DMS 273 (cell line): ENCODE results near the gene BRCC3.
"Not testable (repeated sequence)": the region's sequence is repeated elsewhere in the genome, so short reads cannot be mapped to it uniquely, and the experiment has no call there.

Source experiments
- DNase-seq: peaks from one replicate; lab custom pipeline; 2025; ENCODE audit not compliant: unreplicated experiment; lab: John Stamatoyannopoulos, UW

Gene BRCC3

DNA sequence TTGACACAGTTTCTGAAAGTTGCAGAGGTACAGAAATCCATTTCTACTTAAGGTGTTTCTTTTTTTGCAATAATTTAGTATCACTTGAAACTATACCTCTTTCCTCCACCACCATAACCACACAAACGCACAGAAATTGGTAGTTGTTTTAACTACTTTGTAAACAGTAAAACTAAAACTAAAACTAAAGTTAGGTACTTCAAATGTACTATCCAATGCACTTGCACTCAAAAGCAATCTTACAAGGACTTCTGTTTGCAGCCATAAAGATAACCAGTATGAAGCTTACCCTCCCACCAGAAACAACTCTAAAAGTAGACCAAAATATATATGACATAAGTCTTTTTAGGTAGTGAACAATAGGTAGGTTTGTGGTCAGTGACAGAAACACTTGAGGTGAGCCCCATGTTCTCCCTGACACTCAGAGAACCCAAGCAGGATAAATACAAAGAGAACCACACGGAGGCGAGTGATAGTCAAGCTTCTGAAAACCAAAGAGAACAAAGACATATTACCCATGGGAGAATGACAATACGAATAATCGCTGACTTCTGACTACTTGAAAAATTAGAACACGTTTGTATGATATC, 72.7 kb downstream of the BRCC3 start:
- no peak for DNase-seq

DNA sequence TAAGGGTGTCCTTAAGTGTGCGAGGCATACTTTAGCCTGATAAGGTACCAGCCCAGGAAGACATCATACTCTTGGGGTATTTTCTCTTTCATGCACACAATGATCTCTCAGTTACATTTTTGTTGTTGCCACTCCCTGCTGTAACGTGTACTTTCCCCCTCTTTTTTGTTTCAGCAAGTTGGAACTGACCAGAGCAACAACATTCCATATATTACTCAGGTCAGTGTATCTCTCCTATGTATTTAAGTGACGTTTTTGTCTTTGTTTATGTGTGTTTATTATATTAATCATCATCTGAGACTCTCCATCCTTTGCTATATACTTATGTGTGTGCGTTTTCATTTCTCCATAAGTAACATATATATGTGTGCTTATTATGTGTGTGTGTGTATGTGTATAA, 73.6 kb downstream of the BRCC3 start:
- no peak for DNase-seq

DNA sequence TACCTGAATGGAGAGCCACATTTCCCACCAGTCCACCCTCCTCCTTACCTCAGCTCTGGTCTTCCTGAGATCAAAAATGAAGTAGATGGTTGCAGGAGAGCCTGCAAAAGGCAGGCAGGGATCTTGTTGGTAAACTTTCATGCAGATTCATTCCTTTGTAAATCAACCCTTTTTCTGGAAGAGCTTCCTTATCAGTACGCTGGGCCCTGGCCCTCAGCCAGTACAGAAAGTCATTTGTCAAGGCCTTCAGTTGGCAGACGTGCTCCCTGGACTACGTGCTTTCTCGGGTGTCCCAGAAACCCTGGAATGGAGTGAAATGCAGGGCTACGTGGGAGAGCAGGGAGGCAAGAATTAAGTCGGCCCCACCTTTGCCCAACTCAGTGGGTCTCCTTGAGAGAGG, 76.3 kb downstream of the BRCC3 start:
- DNase-seq: not testable (repeated sequence)

DNA sequence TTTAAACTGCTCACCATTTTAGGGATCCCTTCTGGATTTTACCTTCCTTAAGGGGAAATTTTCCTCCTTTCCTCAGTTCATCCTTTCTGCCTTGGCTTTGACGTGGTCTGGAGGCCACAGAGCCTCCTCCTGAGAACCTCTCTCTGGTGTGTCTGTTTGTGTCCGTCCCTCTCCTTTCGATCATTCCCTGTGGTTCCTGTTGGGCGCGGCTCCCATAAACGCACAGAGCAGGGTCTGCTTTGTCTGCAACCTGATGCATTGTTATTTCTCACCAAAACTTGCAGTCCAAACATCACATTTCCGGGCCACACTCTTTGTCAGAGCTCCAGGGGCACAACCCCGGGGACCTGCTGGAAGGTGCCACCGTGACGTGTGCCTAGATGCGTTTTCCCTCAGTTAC, 76.9 kb downstream of the BRCC3 start:
- not testable (repeated sequence) for DNase-seq

DNA sequence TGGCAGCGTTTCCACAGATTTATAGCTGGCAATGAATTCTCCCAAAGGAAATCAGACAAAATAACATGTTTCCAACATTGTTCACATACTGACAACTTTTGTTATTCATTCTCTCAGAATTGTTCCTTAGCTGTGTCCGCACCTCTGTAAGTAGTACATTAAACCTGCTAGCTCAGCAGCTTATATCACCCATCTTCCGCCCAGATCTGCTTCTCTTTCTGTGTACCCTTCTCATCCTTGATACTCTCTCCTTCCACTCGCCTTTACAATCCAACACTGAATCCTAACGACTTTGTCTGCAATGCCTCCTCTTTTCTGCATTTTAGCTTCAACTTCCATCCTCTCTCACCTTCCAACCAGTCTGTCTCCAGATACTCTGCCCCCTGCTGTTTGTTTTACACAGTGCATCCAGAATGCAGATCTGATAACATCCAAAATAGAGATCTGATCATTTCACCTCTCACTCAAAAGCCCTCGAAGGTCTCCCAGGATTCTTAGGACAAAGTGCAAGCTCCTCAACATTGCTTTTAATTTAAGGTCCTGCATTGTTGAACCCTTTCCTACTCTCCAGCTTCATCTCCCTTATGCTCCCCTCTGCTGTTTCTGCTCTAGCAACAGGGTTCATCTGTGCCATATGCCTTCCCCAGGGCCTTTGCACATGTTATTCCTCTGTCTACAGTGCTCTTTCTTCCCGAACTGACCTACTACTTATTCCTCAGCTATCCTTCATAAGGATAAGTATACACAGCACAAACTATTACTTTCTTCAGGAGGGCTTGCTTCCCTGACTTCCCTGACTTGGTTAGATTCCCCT, 77.6 kb downstream of the BRCC3 start:
- DNase-seq: peak; percentile 67

DNA sequence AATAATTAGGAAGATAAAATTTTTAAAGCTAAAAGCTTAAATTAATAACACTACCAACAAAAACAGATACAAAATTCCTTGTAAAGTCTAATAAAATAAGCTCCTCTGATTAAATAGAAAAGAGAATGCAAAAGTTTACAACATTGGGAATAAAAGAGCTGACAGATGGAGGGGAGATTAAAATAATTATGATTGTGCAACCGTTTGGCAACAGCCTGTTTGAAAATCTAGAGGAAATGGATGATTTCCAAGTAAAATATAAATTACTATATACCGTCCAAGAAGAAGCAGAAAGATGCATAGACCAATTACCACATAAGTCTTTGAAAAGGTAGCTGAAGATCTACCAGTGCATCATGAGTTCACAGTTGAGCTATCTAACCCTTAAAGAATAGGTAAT, 98.6 kb downstream of the BRCC3 start:
- DNase-seq: peak; percentile 49
